Keratinocyte (primary cell): ENCODE data around the gene RASSF9. TPM values are rescaled to one million over a fixed set of nuclear protein-coding genes. Genes with fewer than 3 reads are reported as not detected.

ENCODE experiments used
- DNase-seq: peaks from one replicate; pipeline ENCODE4 v3.0.0-alpha.2; 2011; ENCODE audit warnings: low read depth, missing footprints, low spot score
- FAIRE-seq: peaks from 2 replicates; lab custom pipeline; 2011; peaks lifted over from hg19 to GRCh38; lab: Jason Lieb, UNC
- H2AFZ ChIP-seq: 2 replicates; pipeline ENCODE4 v1.6.0; 2012; ENCODE audit warnings: low read length, control low read depth, inconsistent platforms; ENCODE audit not compliant: control insufficient read depth
- H3K27ac ChIP-seq: 2 replicates; pipeline ENCODE4 v1.5.1; 2011; ENCODE audit warnings: low read length; ENCODE audit not compliant: control insufficient read depth, insufficient read depth
- H3K27me3 ChIP-seq: 3 replicates; pipeline ENCODE4 v1.6.0; 2011; ENCODE audit warnings: low read length; ENCODE audit not compliant: control insufficient read depth, insufficient read depth; ENCODE audit errors: extremely low read depth
- H3K36me3 ChIP-seq, 2 experiments: 2 replicates in 1 of 2; 3 replicates in 1 of 2; pipeline ENCODE4 v1.5.1; 2011; ENCODE audit warnings: low read length in 2 of 2, mild to moderate bottlenecking in 1 of 2; ENCODE audit not compliant: control insufficient read depth in 2 of 2, insufficient read depth in 2 of 2; ENCODE audit errors: extremely low read depth in 1 of 2
- H3K4me1 ChIP-seq: 3 replicates; pipeline ENCODE4 v1.5.1; 2011; ENCODE audit warnings: low read length; ENCODE audit not compliant: control insufficient read depth, insufficient read depth; ENCODE audit errors: extremely low read depth
- H3K4me2 ChIP-seq: 3 replicates; pipeline ENCODE4 v1.6.0; 2011; ENCODE audit warnings: low read depth, low read length; ENCODE audit not compliant: control insufficient read depth, insufficient read depth; ENCODE audit errors: extremely low read depth
- H3K4me3 ChIP-seq, 3 experiments: fragments of 200-600 bp in 1 of 3; sonication (generic) in 1 of 3; 2 replicates in 2 of 3; 3 replicates in 1 of 3; pipeline ENCODE4 v1.5.1; 2011 to 2016; ENCODE audit warnings: low read length in 3 of 3, mild to moderate bottlenecking in 3 of 3, control low read depth in 2 of 3, inconsistent platforms in 1 of 3, low read depth in 1 of 3, mixed read lengths in 1 of 3, mixed run types in 1 of 3, moderate library complexity in 1 of 3; ENCODE audit not compliant: control insufficient read depth in 2 of 3, insufficient read depth in 2 of 3; ENCODE audit errors: extremely low read depth in 1 of 3
- H3K79me2 ChIP-seq: 2 replicates; pipeline ENCODE4 v1.6.0; 2012; ENCODE audit warnings: low read length; ENCODE audit not compliant: control insufficient read depth, insufficient read depth
- H3K9ac ChIP-seq: 3 replicates; pipeline ENCODE4 v1.6.0; 2011; ENCODE audit warnings: low read length; ENCODE audit not compliant: control insufficient read depth, insufficient read depth; ENCODE audit errors: extremely low read depth
- H3K9me1 ChIP-seq: 3 replicates; pipeline ENCODE4 v1.6.0; 2011; ENCODE audit warnings: low read length; ENCODE audit not compliant: control insufficient read depth, insufficient read depth; ENCODE audit errors: extremely low read depth
- H3K9me3 ChIP-seq: 2 replicates; pipeline ENCODE4 v1.5.1; 2012; ENCODE audit warnings: low read depth, low read length; ENCODE audit not compliant: control insufficient read depth
- H4K20me1 ChIP-seq: 3 replicates; pipeline ENCODE4 v1.6.0; 2011; ENCODE audit warnings: low read length; ENCODE audit not compliant: control insufficient read depth, insufficient read depth; ENCODE audit errors: extremely low read depth
- CTCF ChIP-seq, 3 experiments: IDR thresholded peaks in 1 of 3; conservative IDR thresholded peaks in 1 of 3; optimal IDR thresholded peaks in 1 of 3; 2 replicates in 2 of 3; 3 replicates in 1 of 3; pipeline versions ENCODE3 to v1.5.1; 2011; ENCODE audit warnings: low read length in 3 of 3, mild to moderate bottlenecking in 3 of 3, moderate library complexity in 2 of 3, control low read depth in 1 of 3, inconsistent platforms in 1 of 3; ENCODE audit not compliant: insufficient read depth in 2 of 3; ENCODE audit errors: extremely low read depth in 1 of 3
- EZH2 ChIP-seq: IDR thresholded peaks from one replicate; pipeline ENCODE4 v1.6.1; 2012; ENCODE audit warnings: inconsistent platforms, mild to moderate bottlenecking, low read length, moderate library complexity
- dilution Hi-C: fragments of 300-500 bp; cut with MboI; formaldehyde crosslinking; loops from one replicate; pipeline ENCODE4 v1.7.0; 2020; ENCODE audit warnings: low sequenced_read_pairs; ENCODE audit not compliant: extremely low pct_ligation_motif_present
- polyA plus RNA-seq, 5 experiments: library from polyadenylated mRNA; depleted of rRNA in 3 of 5; stranded (reverse) in 3 of 5; stranded (forward) in 1 of 5; unstranded in 1 of 5; fragments of >200 nt; gene quantifications; 1 replicate in 1 of 5; 2 replicates in 3 of 5; 3 replicates in 1 of 5; pipeline versions ENCODE4 v1.2.1 to v1.2.3, GENCODE V29; 2011 to 2012; ENCODE audit warnings: missing spikeins in 2 of 5, low read depth in 1 of 5, low replicate concordance in 1 of 5

RASSF9 gene
- polyA plus RNA-seq, 1 donor (not counting 4 experiments of a cell fraction or from before 2014, with no cell fraction given), result 4.2 TPM

DNA sequence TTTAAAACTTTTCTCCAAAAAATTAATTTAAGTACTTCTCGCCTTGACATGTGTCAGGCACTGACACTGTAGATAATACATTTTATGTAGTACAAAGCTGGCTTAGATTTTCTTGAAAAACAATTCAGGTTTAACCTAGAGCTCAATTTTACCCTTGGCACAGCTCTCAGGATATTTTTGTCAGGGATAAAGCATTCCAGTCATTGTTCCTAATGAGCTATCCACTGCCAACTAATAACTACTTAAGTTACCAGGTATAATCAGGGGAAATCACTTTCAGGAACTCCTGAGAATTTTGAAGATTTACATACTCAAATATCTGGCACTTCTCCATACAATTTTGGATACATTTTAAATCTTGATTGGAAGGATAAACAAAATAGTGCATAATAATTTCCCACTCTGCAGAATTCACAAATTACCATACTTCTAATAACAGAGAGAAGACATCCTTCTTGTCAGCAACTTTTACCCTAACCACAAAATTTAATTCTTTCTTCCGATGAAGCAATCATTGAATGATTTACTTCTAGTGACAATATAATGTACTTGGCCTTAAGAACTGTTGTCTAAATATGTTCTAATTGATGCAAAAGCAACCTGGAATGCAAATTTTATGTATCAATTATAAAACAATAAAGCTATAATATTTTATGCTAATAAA, 4.8 kb downstream of the RASSF9 start:
- no peak overlapping the region for H3K4me3 ChIP-seq

DNA sequence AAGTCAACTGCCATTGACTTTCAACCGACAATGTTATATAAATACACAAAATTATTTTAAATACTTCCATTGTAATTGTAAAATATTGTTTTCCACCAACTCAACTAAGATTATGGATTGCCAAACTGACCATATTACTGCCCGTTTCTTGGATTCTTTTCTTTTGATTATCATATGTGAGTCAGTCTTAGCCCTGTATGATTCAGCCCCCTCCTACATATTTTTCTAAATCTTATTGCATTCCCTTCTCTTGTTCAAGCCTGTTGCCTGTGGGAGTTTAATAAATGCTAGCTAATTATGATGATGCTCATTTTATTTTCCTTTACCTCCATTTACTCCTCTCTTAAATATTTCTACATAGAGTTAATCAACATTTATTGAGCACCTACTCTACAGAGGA, 6.8 kb downstream of the RASSF9 start:
- DNase-seq (no peak), FAIRE-seq (peak; percentile 59)
- peak overlapping the region; percentile 56 for H3K27ac ChIP-seq
- H3K4me2 ChIP-seq, result peak overlapping the region; percentile 58
- H3K4me3 ChIP-seq, result peak overlapping the region in 1 of 3 experiments; percentile 7
- no peaks in the 10 kb centered on the region for H3K9me1 ChIP-seq
- no peaks in the 10 kb centered on the region for H3K36me3 ChIP-seq
- dilution Hi-C loops, result no loop called here
- no peak overlapping the region for H2AFZ ChIP-seq
- no peaks in the 10 kb centered on the region for H3K27me3 ChIP-seq
- TF ChIP-seq EZH2 (no peak), CTCF (optimal IDR thresholded peaks at IDR 0.05 in 1 of 3, IDR thresholded peaks at IDR 0.05 in 1 of 3, conservative IDR thresholded peaks at IDR 0.05 in 1 of 3; ENCODE audit: extremely low read depth in 1 of 3, insufficient read depth in 2 of 3, low read length in 3 of 3) (no peak)
- H3K4me1 ChIP-seq, result peaks cover 51% of the 10 kb centered on the region
- peaks cover 7% of the 10 kb centered on the region for H3K79me2 ChIP-seq
- no peaks in the 10 kb centered on the region for H3K9me3 ChIP-seq
- no peaks in the 10 kb centered on the region for H4K20me1 ChIP-seq
- no peak overlapping the region for H3K9ac ChIP-seq

More for the DNA sequence above, 4.8 kb downstream of the RASSF9 start:
- H3K27ac ChIP-seq, result no peak overlapping the region
- dilution Hi-C loops, result no loop called here
- no peaks in the 10 kb centered on the region for H3K36me3 ChIP-seq
- H3K4me1 ChIP-seq, result peaks cover 46% of the 10 kb centered on the region
- DNase-seq (no peak), FAIRE-seq (no peak)
- peaks cover 9% of the 10 kb centered on the region for H3K79me2 ChIP-seq
- H3K4me2 ChIP-seq, result peak overlapping the region; percentile 57
- H2AFZ ChIP-seq, result no peak overlapping the region
- H3K27me3 ChIP-seq, result no peaks in the 10 kb centered on the region
- no peaks in the 10 kb centered on the region for H3K9me3 ChIP-seq
- H3K9me1 ChIP-seq, result no peaks in the 10 kb centered on the region
- H3K9ac ChIP-seq, result no peak overlapping the region
- H4K20me1 ChIP-seq, result no peaks in the 10 kb centered on the region
- TF ChIP-seq EZH2 (no peak), CTCF (optimal IDR thresholded peaks at IDR 0.05 in 1 of 3, IDR thresholded peaks at IDR 0.05 in 1 of 3, conservative IDR thresholded peaks at IDR 0.05 in 1 of 3; ENCODE audit: extremely low read depth in 1 of 3, insufficient read depth in 2 of 3, low read length in 3 of 3) (no peak)
